Stimulated activated CD4-positive, alpha-beta T cell treated with anti-CD3 and anti-CD28 coated beads, Interleukin-4, amount 100 ng/mL, for 1 hour (primary cell): ENCODE measurements around the gene PDGFRA.
A peak's percentile ranks its signal among the peaks of the same experiment; 100 is the strongest.

Source experiments
- DNase-seq: peaks from one replicate; pipeline ENCODE4 v3.0.0-alpha.2; 2020

The PDGFRA gene

DNA sequence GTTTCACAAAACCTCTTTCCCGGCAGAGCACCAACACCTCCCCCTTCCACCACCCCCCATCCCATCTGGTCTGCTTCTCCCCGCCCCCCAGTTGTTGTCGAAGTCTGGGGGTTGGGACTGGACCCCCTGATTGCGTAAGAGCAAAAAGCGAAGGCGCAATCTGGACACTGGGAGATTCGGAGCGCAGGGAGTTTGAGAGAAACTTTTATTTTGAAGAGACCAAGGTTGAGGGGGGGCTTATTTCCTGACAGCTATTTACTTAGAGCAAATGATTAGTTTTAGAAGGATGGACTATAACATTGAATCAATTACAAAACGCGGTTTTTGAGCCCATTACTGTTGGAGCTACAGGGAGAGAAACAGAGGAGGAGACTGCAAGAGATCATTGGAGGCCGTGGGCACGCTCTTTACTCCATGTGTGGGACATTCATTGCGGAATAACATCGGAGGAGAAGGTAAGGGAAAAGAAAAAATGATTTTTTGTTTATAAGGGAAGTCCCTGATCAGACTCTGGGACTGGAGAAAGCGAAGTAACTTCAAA, at the start of gene PDGFRA:
TSS of gene PDGFRA (plus strand) at position 333 of the 541 bp plus-strand sequence. CDS start 29,476 bp downstream, outside the sequence.
- DNase-seq = no peak

DNA sequence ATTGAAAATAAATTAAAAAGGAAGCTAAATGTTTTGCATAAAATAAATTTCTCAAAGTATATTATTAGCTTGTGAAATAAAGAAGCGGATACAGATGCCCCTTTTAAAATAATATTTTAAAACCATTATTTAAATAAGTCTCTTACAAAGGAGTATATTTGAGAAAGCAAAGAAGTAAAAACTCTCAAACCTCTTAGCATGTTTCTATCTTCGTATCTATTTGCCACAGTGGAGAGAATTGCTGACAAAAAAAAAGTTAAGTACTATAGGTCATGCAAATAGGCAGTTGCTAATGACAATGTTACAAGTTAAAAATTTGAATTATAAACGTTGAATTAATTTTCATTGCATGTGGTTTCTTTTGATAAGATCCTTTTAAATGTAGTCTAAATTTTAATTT, 44.5 kb upstream of the PDGFRA start:
- DNase-seq = no peak

- DNase-seq = no peak
Observed at GRCh38 chr4:54185044-54185780, 43.9 kb upstream of the PDGFRA start.

- no peak for DNase-seq
Observed at GRCh38 chr4:54185866-54186265, 43.2 kb upstream of the PDGFRA start.

DNA sequence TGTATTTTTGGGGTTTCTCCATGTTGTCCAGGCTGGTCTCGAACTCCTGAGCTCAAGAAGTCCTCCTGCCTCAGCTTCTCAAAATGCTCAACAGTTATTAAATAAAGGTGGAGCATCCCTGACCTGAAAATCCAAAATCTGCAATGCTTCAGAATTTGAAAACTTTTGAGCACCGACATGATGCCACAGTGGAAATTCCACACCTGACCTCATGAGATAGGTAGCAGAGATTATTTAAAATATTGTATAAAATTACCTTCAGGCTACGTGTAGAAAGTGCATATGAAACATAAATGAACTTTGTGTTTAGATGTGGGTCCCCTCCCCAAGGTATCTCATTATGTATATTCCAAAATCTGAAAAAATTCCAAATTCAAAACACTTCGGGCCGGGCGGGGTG, 42.7 kb upstream of the PDGFRA start:
- DNase-seq = no peak

DNA sequence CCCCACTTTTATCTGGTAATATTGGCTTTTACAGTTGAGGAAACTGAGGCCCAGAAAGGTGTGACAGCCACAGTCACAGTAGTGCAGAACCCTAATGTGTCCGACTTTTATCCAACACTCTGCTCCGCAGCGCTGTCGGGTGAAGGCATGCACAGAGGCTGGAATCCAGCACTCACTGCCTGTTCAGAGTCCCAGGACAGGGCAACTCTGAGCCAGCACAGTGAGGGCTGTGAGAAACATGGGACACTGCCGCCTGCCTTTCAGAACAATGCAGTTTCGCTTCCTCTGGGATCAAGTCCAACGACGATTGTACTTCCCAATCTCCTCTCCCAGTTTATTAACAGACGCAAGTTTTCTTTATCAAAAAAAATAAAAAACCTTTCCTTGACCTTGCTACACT, 41.9 kb upstream of the PDGFRA start:
- DNase-seq = no peak

DNA sequence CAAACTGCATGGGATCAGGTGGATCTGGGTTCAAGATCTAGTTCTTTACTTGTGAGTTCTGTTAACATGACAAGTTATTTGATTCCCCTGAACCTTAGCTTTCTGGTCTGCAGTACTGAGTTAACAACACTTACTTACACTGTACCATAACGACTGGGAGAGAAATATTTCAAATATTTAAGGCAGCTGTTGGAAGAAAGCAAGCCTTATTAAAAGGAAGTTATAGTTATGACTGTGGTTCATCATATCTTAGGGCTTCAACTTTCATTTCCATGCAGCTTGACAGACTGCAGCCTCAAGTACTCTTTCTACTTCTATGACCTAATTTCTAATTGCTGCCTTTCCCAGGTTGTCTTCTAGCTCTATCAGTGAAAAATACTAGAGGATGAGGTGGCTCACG, 40.0 kb upstream of the PDGFRA start:
- DNase-seq = no peak

DNA sequence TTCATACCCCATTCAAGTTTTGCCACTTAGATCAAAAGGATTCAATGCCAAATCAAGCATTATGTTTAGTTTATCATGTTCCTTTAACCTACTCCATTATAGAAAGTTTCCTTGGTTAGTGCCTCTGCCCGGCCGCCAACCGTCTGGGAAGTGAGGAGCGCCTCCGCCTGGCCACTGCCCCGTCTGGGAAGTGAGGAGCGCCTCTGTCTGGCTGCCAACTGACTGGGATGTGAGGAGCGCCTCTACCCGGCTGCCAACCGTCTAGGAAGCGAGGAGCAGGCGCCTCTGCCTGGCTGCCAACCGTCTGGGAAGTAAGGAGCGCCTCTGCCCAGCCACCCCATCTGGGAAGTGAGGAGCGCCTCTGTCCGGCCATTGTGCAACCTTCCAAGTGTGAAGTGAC, 36.3 kb upstream of the PDGFRA start:
- DNase-seq = no peak

DNA sequence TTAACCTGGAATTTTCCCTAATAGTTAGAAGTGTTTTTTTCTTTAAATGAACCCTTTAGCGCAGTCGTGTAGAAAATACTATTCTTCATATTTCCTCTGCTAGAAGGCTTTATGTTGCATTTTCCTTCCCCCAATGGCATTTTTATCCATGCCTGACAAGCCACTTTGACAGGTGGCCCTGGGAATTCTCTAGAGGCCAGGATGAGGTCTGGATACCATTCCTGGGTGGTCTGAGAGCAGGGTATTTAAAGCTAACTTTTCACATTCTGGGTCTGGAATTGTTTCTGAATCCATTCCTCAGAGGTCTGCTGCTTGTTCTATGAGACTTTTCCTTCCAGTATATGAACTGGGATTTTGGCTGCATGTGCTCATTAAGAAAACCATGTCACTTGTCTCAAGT, 31.2 kb upstream of the PDGFRA start:
- DNase-seq = no peak

GRCh38 chr4:54199919-54200318, 29.2 kb upstream of the PDGFRA start:
- DNase-seq = no peak

GRCh38 chr4:54209617-54210016, 19.5 kb upstream of the PDGFRA start:
- DNase-seq = no peak

DNA sequence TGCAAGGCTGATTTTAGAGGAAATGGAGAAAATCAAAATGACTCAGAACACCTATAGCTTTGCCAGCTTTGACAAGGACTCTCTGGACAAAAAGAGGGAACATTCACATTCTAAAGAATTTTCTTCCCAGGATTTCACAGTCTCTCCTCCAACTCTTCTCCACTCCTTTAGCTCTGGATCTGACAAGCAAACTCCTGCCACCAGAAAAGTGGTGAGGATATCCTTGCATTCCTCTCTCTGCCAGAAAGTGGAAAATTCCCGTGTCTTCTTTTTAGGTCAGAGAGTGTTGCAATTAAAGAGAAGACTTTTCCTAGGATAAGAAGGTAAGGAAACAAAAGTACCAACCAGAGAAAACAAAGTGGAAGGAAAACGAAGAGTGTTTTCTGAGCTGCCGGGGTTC, 16.1 kb upstream of the PDGFRA start:
- no peak for DNase-seq

DNA sequence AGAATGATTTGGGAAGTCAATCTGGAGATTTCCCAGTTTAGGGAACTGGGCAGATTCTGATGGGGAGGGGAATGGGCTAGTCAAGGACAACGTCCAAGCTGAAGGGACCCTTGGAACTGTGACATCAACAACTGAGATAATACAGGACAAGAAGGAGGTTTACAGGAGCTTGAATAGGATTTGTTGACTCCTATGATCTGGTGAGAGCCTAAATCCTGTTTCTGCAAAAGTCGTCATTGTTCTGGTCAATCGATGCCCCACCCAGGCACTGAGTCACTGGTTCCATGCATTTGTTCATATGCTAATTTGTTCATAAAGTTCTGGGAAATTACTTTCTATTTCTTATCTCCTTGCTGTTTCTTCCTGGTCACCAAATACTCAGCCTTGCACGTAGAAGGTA, 15.3 kb upstream of the PDGFRA start:
- no peak for DNase-seq

- no peak for DNase-seq
Observed at GRCh38 chr4:54215379-54216077, 13.6 kb upstream of the PDGFRA start.

- DNase-seq = peak; percentile 38
Observed at GRCh38 chr4:54217642-54218495, 11.2 kb upstream of the PDGFRA start.

GRCh38 chr4:54218736-54219135, 10.4 kb upstream of the PDGFRA start:
- DNase-seq = no peak

GRCh38 chr4:54224996-54225597, 4.0 kb upstream of the PDGFRA start:
- DNase-seq = no peak

DNA sequence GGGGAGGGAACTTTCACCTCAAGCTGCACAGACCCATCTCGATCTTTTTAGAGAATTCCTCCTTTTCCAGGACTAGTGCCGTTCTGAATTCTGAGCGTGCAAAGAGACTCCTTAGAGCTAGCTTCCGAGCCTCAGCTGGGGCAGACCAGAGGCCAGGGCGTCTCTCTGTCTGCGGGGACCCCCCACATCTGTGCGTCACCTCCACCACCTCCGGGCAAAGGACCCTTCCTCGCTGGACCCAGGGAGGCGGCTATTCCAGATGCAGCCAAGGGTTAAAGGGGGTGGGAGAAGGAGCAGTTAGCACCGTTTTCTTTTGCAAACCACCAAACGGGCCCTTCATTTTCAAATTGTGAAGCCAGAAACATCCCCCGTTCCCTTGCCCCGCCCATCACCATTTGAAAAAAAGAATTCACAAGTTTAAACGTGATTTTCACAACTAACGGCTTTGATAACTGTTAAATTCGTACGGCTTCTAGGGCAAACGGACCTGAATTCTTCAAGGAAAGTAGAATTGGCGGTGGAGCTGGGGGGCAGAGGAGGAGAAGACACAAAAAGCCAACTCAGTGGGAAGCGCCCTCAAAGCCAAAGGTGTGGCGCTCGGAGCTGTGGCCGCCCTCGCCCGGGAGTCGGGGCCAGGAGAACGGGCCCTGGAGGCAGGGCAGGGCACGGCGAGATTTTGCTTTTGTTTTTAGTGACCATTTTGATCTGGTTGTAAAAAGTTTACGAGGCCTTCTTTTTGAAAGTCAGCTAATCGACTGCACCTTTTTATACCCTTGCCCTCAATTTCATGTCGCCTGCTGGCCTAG, 3.3 kb upstream of the PDGFRA start:
- DNase-seq = no peak

DNA sequence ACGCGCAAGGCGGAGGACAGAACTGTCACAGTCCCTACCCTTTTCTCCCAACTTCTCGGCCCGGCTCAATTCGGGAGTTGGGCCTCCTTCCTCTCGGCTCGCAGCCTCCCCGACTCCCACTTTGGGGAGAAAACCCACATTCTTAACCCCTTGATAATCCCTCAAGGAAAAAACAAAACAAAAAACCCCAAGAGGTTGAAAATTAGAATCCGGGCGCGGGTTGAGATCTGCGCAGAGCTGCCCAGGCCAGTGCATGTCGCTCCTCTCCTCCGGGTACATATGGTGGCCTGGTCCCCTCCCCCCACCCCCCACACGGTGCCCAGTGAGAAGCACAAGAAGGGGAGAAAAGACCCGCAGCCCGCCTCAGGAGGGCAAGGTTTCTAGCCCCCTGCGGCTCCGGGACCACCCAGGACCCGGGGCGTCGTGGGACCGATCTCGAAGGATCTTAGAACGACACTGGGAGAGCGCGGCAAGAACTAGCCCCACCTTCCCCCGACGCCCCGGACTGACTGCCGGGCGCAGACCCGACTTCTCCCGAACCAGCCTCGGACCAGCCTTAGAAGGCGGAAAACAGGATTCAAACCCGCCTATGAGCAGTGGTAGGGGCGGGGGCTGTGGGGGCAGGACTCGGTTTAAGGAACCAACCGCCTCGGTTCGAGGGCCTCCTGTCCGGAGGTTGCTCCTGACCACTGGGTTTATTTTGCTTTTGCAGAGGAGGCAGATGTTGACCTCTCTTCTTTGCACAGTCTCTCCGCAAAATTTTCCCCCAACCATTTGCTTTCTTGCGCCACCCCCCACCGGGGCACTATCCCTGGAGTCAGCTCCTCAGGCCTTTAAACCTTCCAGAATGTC, 2.5 kb upstream of the PDGFRA start:
- no peak for DNase-seq

GRCh38 chr4:54227256-54228055, 1.6 kb upstream of the PDGFRA start:
- no peak for DNase-seq
